OCI-LY7 (cell line): ENCODE data around the gene HSD11B1L.

ENCODE experiments used
- EZH2phosphoT487 ChIP-seq: fragments of 200-600 bp; sonication (generic); IDR thresholded peaks from 2 replicates; pipeline ENCODE4 v1.6.1; 2018; ENCODE audit warnings: low read depth, borderline replicate concordance, mild to moderate bottlenecking, mixed run types, antibody characterized with exemption, low read length, moderate library complexity, mixed read lengths
- TF ChIP-seq, protein P1 (sequence below): fragments of 200-600 bp; sonication (generic); conservative IDR thresholded peaks from 2 replicates; pipeline ENCODE4 v1.5.1; 2014; ENCODE audit warnings: mild to moderate bottlenecking, antibody characterized with exemption, low read length, moderate library complexity, mixed read lengths

DNA sequence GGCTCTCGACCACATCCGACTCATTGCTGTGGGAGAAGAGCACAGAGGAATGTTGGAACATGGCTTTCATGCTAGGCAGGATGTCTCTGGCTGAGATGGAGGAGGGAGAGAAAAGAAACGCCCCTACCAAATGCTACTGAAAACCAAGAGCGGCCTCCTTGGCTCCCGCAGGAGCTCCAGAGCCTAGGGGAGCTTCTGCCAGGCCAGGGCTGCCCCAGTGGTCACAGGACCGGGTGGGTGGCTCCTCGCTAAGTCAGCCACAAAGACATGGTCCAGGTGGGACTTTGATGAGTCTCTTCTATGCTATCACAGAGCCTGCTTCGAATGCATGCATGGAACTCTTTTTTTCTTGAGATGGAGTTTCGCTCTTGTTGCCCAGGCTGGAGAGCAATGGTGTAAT lies 32.4 kb downstream of the HSD11B1L start:
- TF ChIP-seq, protein P1, sequence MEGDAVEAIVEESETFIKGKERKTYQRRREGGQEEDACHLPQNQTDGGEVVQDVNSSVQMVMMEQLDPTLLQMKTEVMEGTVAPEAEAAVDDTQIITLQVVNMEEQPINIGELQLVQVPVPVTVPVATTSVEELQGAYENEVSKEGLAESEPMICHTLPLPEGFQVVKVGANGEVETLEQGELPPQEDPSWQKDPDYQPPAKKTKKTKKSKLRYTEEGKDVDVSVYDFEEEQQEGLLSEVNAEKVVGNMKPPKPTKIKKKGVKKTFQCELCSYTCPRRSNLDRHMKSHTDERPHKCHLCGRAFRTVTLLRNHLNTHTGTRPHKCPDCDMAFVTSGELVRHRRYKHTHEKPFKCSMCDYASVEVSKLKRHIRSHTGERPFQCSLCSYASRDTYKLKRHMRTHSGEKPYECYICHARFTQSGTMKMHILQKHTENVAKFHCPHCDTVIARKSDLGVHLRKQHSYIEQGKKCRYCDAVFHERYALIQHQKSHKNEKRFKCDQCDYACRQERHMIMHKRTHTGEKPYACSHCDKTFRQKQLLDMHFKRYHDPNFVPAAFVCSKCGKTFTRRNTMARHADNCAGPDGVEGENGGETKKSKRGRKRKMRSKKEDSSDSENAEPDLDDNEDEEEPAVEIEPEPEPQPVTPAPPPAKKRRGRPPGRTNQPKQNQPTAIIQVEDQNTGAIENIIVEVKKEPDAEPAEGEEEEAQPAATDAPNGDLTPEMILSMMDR = no peak
- TF ChIP-seq EZH2phosphoT487 = no peak
